ENCODE results near the gene AGBL3. TPM values are rescaled to one million over a fixed set of nuclear protein-coding genes. Genes with fewer than 3 reads are reported as not detected.

Gene AGBL3
- 1 to 10 TPM in 3 of 4 donors, under 1 TPM in 1; 0.61 to 1.9 (median 1.0) TPM for total RNA-seq

DNA sequence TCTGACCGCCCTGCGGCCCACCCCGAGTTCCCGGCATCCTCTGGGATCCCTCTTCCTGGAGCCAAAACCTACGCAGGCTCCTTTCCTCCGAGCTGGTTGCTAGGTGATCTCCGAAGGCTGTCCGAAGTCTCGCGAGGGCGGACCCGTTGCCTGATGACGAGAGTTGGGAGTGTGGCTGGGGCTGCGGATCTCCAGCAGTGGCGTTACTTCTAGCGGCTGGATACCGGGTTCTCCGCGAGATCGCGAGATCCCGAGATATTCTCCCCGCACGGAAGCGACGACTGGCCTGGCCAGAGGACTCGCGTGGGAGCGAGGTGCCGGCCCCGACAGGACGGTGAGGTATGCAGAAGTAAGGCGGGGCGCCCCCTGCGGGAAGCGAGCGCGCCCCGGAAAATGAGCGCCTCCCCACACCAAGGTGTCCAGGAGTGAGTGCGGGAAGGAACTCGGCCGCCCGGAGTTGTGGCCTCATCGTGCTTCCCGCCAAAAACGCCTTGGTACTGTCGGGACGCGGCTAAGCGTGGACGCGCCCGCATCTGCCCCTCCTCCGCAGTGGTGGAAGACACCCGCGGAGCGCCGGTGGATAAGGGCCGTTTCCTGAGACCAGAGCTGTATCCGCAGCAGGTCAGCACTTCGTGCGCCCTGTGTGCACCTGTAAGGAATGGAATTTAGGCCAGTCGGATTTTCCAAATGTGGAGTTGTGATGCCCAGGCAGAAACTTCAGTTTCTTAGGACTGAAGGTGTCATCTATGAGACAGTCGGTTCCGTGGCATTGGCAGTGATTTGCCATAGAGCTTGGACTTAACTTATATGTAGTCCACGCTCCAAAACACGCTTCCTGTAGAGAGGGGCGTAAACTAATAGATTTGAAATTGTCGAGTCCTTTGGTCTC is at the start of gene AGBL3:
Gene AGBL3, plus strand, starts transcription at position 146 of the 889 bp plus-strand sequence. CDS start 1,426 bp downstream, outside the sequence.
- H3K27me3 ChIP-seq = no peaks in the 10 kb centered on the region
- H3K36me3 ChIP-seq = no peaks in the 10 kb centered on the region
- peaks cover 11 to 17% of the 10 kb centered on the region in 2 donors for H3K4me1 ChIP-seq
- ATAC-seq (peak; percentile 96 to 99), DNase-seq (peak; percentile 83 to 93)
- H3K9me3 ChIP-seq = no peaks in the 10 kb centered on the region
- intact Hi-C loops (cut with DNase I; ENCODE audit: low total_unique reads) (loop anchor here (1.0 to 5.0 kb wide), 4 partner anchors 161 to 521 kb away; partner anchors contain the start of genes CYREN, TMEM140 and WDR91), in situ Hi-C loops (cut with MboI; ENCODE audit: low sequenced_read_pairs in 4 of 4) (loop anchor here in 2 of 4 donors (10.0 to 25.0 kb wide), 2 partner anchors 201 to 218 kb away; no protein-coding TSS in a partner anchor)
- H3K27ac ChIP-seq = peak within 1 kb of the TSS; percentile 87 to 91 (median 87)
- TF ChIP-seq POLR2A (IDR thresholded peaks at IDR 0.05) = peak in 1 of 2 donors; percentile 60
- TF ChIP-seq, protein P1, sequence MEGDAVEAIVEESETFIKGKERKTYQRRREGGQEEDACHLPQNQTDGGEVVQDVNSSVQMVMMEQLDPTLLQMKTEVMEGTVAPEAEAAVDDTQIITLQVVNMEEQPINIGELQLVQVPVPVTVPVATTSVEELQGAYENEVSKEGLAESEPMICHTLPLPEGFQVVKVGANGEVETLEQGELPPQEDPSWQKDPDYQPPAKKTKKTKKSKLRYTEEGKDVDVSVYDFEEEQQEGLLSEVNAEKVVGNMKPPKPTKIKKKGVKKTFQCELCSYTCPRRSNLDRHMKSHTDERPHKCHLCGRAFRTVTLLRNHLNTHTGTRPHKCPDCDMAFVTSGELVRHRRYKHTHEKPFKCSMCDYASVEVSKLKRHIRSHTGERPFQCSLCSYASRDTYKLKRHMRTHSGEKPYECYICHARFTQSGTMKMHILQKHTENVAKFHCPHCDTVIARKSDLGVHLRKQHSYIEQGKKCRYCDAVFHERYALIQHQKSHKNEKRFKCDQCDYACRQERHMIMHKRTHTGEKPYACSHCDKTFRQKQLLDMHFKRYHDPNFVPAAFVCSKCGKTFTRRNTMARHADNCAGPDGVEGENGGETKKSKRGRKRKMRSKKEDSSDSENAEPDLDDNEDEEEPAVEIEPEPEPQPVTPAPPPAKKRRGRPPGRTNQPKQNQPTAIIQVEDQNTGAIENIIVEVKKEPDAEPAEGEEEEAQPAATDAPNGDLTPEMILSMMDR (IDR thresholded peaks at IDR 0.05 in 4 of 5, conservative IDR thresholded peaks at IDR 0.05 in 1 of 5) = peak; percentile 51 to 73 (median 66)
- H3K4me3 ChIP-seq = peak within 1 kb of the TSS; percentile 75 to 92 (median 78)

DNA sequence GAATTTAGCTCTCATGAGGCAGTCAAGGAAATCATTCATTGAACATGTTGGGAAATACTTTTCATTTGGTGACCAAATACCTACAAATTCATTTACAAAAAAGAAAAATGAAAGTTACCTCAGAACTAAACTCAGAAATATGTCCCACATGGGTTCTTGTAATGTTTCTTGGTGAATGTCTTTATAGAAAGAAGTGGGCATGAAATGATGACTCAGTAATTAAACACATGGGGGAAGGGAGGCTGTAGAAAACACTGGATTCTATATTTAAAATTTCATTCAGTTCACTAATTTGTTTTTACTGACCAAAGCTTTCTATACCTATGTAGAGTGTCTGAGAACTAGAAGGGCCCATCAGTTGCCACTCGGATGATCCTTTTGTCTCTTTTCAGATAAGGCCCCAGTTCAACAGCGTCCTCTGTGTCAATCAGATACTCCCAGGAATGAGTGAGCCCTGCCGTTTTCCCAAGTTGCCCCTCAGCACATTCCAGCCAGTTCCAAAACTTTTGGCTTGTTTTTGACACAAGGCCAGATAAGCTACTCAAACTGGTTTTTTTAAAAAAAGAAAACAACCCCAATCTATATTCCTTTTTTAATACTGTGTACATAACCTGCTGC is 49.3 kb upstream of the AGBL3 start:
- in situ Hi-C loops (cut with MboI; ENCODE audit: low sequenced_read_pairs in 4 of 4) = no loop called here
- DNase-seq (no peak), ATAC-seq (no peak)
- Histone ChIP-seq H3K4me1 (peaks cover 0 to 4% of the 10 kb centered on the region in 2 donors), H3K9me3 (no peaks in the 10 kb centered on the region), H3K4me3 (no peak overlapping the region), H3K27me3 (no peaks in the 10 kb centered on the region), H3K36me3 (no peaks in the 10 kb centered on the region), H3K27ac (peak overlapping the region in 2 of 4 donors; percentile 16 to 21)
- intact Hi-C loops (cut with DNase I; ENCODE audit: low total_unique reads) = loop anchor here (5.0 kb wide), 1 partner anchor 35 kb away; no protein-coding TSS in a partner anchor
- TF ChIP-seq, protein P1 (IDR thresholded peaks at IDR 0.05 in 4 of 5, conservative IDR thresholded peaks at IDR 0.05 in 1 of 5) = no peak
- no peak for TF ChIP-seq POLR2A (IDR thresholded peaks at IDR 0.05)

DNA sequence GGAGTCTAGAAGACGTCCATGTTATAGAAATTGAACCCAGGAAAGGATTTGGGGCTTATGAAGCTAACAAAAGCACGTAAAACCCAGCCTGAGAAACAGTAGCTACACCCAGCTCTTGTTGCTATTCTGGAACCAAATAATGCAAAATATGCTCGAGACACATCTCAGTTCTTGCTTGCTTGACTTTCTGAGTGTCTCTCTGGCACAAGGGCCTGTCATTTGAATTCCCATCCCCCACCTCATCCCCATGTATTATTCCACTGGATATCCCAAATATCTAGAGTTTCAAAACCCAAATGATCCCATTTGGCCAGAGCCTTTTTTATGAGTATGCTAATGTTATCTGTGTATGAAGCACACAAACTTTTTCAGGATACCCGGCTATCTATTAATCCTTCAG is 48.2 kb upstream of the AGBL3 start:
- in situ Hi-C loops (cut with MboI; ENCODE audit: low sequenced_read_pairs in 4 of 4) = no loop called here
- intact Hi-C loops (cut with DNase I; ENCODE audit: low total_unique reads) = loop anchor here (5.0 kb wide), 1 partner anchor 36 kb away; no protein-coding TSS in a partner anchor
- ATAC-seq (no peak), DNase-seq (no peak)
- Histone ChIP-seq H3K27me3 (no peaks in the 10 kb centered on the region), H3K36me3 (no peaks in the 10 kb centered on the region), H3K4me1 (peaks cover 0 to 4% of the 10 kb centered on the region in 2 donors), H3K9me3 (no peaks in the 10 kb centered on the region), H3K4me3 (no peak overlapping the region), H3K27ac (no peak overlapping the region)
- TF ChIP-seq, protein P1 (IDR thresholded peaks at IDR 0.05 in 4 of 5, conservative IDR thresholded peaks at IDR 0.05 in 1 of 5) = no peak
- no peak for TF ChIP-seq POLR2A (IDR thresholded peaks at IDR 0.05)

DNA sequence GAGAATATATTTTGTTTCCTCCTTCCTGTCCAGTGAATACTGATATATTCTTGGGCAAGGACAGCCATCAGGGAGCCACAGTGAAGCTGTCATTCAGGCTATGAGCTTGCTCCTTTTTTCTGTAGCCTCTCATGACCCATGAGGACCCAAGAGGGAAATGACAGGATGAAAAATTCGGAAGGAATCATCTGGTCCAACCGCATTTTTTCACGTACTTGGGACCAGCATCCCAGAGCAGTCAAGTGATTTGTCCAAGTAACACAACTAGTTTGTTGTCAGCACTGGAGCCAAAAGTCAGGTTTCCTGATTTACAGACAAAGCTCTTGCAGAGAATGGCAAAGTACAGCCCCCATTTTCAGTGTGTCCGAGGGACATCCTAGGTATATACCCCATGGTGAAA is 47.2 kb upstream of the AGBL3 start:
- no peaks in the 10 kb centered on the region for H3K9me3 ChIP-seq
- no peak for DNase-seq
- in situ Hi-C loops (cut with MboI; ENCODE audit: low sequenced_read_pairs in 4 of 4) = no loop called here
- ATAC-seq = no peak
- H3K27ac ChIP-seq = peak overlapping the region in 1 of 4 donors; percentile 6
- no peak for TF ChIP-seq POLR2A (IDR thresholded peaks at IDR 0.05)
- TF ChIP-seq, protein P1 (IDR thresholded peaks at IDR 0.05 in 4 of 5, conservative IDR thresholded peaks at IDR 0.05 in 1 of 5) = no peak
- H3K27me3 ChIP-seq = no peaks in the 10 kb centered on the region
- no peaks in the 10 kb centered on the region for H3K36me3 ChIP-seq
- no peak overlapping the region for H3K4me3 ChIP-seq
- intact Hi-C loops (cut with DNase I; ENCODE audit: low total_unique reads) = loop anchor here (5.0 kb wide), 1 partner anchor 37 kb away; no protein-coding TSS in a partner anchor
- peaks cover 0 to 4% of the 10 kb centered on the region in 2 donors for H3K4me1 ChIP-seq
